ENCODE data around the gene SCUBE3. TPM values are rescaled to one million over a fixed set of nuclear protein-coding genes. Genes with fewer than 3 reads are reported as not detected.

SCUBE3 gene
- total and polyA plus RNA-seq, 2 experiments from 2014 or later = 24.0 to 31.5 TPM

GRCh38 chr6:35209622-35210247 lies 4.0 kb upstream of the SCUBE3 start:
- Histone ChIP-seq H2AFZ (no peak overlapping the region), H3K4me3 (no peak overlapping the region), H4K20me1 (ENCODE audit: insufficient read depth) (no peaks in the 10 kb centered on the region), H3K9ac (no peak overlapping the region), H3K27ac (no peak overlapping the region), H3K4me2 (ENCODE audit: unreplicated experiment) (no peak overlapping the region), H3K79me2 (ENCODE audit: insufficient read depth) (peaks cover 5% of the 10 kb centered on the region), H3K27me3 (replicated peaks; ENCODE audit: insufficient read depth) (no peaks in the 10 kb centered on the region), H3K36me3 (ENCODE audit: low read depth) (no peaks in the 10 kb centered on the region), H3K4me1 (ENCODE audit: insufficient read depth) (peaks cover 19% of the 10 kb centered on the region), H3K9me3 (ENCODE audit: low read depth) (no peaks in the 10 kb centered on the region), H3K9me2 (ENCODE audit: insufficient read depth) (no peaks in the 10 kb centered on the region), H3F3A (ENCODE audit: insufficient read depth) (0 out of 2 replicates have a peak, but pooled peaks cover 4% of the 10 kb centered on the region)
- WGBS, 2 experiments (ENCODE audit: low coverage in 1 of 2, low lambda C conversion rate in 2 of 2, missing lambda C conversion rate in 2 of 2) = 86 to 97% methylated on average over 2 of the region's 2 CpGs
- DNase-seq = no peak
- no peak for TF ChIP-seq EZH2 (IDR thresholded peaks at IDR 0.05; ENCODE audit: insufficient read depth, poor library complexity, severe bottlenecking)
- no peak for TF ChIP-seq EZH2phosphoT487 (IDR thresholded peaks at IDR 0.05; ENCODE audit: insufficient read depth, low read depth)
- in situ Hi-C loops (cut with MboI) = loop anchor here (10.0 kb wide), 1 partner anchor 65 kb away; the partner anchor contains the start of gene TCP11

- Histone ChIP-seq H3K4me1 (ENCODE audit: insufficient read depth) (peaks cover 25% of the 10 kb centered on the region), H2AFZ (peak overlapping the region; percentile 82), H4K20me1 (ENCODE audit: insufficient read depth) (no peaks in the 10 kb centered on the region), H3F3A (ENCODE audit: insufficient read depth) (peaks cover 16% of the 10 kb centered on the region), H3K4me2 (ENCODE audit: unreplicated experiment) (peak overlapping the region; percentile 85), H3K9ac (peak overlapping the region; percentile 65), H3K27ac (no peak overlapping the region), H3K36me3 (ENCODE audit: low read depth) (no peaks in the 10 kb centered on the region), H3K79me2 (ENCODE audit: insufficient read depth) (peaks cover 38% of the 10 kb centered on the region), H3K4me3 (peak overlapping the region; percentile 84), H3K9me3 (ENCODE audit: low read depth) (no peaks in the 10 kb centered on the region), H3K27me3 (replicated peaks; ENCODE audit: insufficient read depth) (no peaks in the 10 kb centered on the region), H3K9me2 (ENCODE audit: insufficient read depth) (no peaks in the 10 kb centered on the region)
- DNase-seq = peak; percentile 23
- TF ChIP-seq EZH2phosphoT487 (IDR thresholded peaks at IDR 0.05; ENCODE audit: insufficient read depth, low read depth) (no peak), EZH2 (IDR thresholded peaks at IDR 0.05; ENCODE audit: insufficient read depth, poor library complexity, severe bottlenecking) (no peak)
- in situ Hi-C loops (cut with MboI) = no loop called here
- WGBS, 2 experiments (ENCODE audit: low coverage in 1 of 2, low lambda C conversion rate in 2 of 2, missing lambda C conversion rate in 2 of 2) = 10 to 21% methylated on average over 37 to 50 of the region's 51 CpGs
Observed at GRCh38 chr6:35213298-35213791, 411 bp upstream of the SCUBE3 start.

- no peaks in the 10 kb centered on the region for H3K9me3 ChIP-seq (ENCODE audit: low read depth)
- TF ChIP-seq EZH2phosphoT487 (IDR thresholded peaks at IDR 0.05; ENCODE audit: insufficient read depth, low read depth) = no peak
- H3K9me2 ChIP-seq (ENCODE audit: insufficient read depth) = no peaks in the 10 kb centered on the region
- H3K4me2 ChIP-seq (ENCODE audit: unreplicated experiment) = peak overlapping the region; percentile 85
- H3K4me1 ChIP-seq (ENCODE audit: insufficient read depth) = peaks cover 33% of the 10 kb centered on the region
- in situ Hi-C loops (cut with MboI) = no loop called here
- no peaks in the 10 kb centered on the region for H3K27me3 ChIP-seq (replicated peaks; ENCODE audit: insufficient read depth)
- 44 to 48% methylated on average over 18 of the region's 18 CpGs for WGBS, 2 experiments (ENCODE audit: low coverage in 1 of 2, low lambda C conversion rate in 2 of 2, missing lambda C conversion rate in 2 of 2)
- DNase-seq = peak; percentile 46
- H3K79me2 ChIP-seq (ENCODE audit: insufficient read depth) = peaks cover 55% of the 10 kb centered on the region
- peak overlapping the region; percentile 84 for H3K4me3 ChIP-seq
- no peak overlapping the region for H3K27ac ChIP-seq
- peak overlapping the region; percentile 65 for H3K9ac ChIP-seq
- H4K20me1 ChIP-seq (ENCODE audit: insufficient read depth) = no peaks in the 10 kb centered on the region
- no peaks in the 10 kb centered on the region for H3K36me3 ChIP-seq (ENCODE audit: low read depth)
- peak overlapping the region; percentile 82; the same call in 1 of the 2 replicates for H2AFZ ChIP-seq
- H3F3A ChIP-seq (ENCODE audit: insufficient read depth) = peaks cover 22% of the 10 kb centered on the region
Observed at GRCh38 chr6:35214869-35215664, 1.3 kb downstream of the SCUBE3 start.

GRCh38 chr6:35215665-35216411 lies 2.1 kb downstream of the SCUBE3 start:
- WGBS, 2 experiments (ENCODE audit: low coverage in 1 of 2, low lambda C conversion rate in 2 of 2, missing lambda C conversion rate in 2 of 2) = 76 to 79% methylated on average over 6 of the region's 6 CpGs
- Histone ChIP-seq H2AFZ (no peak overlapping the region), H3K9me2 (ENCODE audit: insufficient read depth) (no peaks in the 10 kb centered on the region), H3K9me3 (ENCODE audit: low read depth) (no peaks in the 10 kb centered on the region), H3F3A (ENCODE audit: insufficient read depth) (peaks cover 22% of the 10 kb centered on the region), H3K4me2 (ENCODE audit: unreplicated experiment) (peak overlapping the region; percentile 85), H3K36me3 (ENCODE audit: low read depth) (no peaks in the 10 kb centered on the region), H3K9ac (no peak overlapping the region), H3K4me1 (ENCODE audit: insufficient read depth) (peaks cover 34% of the 10 kb centered on the region), H3K4me3 (peak overlapping the region; percentile 84), H3K27me3 (replicated peaks; ENCODE audit: insufficient read depth) (no peaks in the 10 kb centered on the region), H4K20me1 (ENCODE audit: insufficient read depth) (no peaks in the 10 kb centered on the region), H3K27ac (no peak overlapping the region), H3K79me2 (ENCODE audit: insufficient read depth) (peaks cover 63% of the 10 kb centered on the region)
- DNase-seq = peak; percentile 26
- in situ Hi-C loops (cut with MboI) = no loop called here
- TF ChIP-seq EZH2 (IDR thresholded peaks at IDR 0.05; ENCODE audit: insufficient read depth, poor library complexity, severe bottlenecking) (no peak), EZH2phosphoT487 (IDR thresholded peaks at IDR 0.05; ENCODE audit: insufficient read depth, low read depth) (no peak)

Data from GM23248 (cell line).